PC-9 (cell line): ENCODE results near the gene KCNK7. TPM values are rescaled to one million over a fixed set of nuclear protein-coding genes. Genes with fewer than 3 reads are reported as not detected.
A peak's percentile ranks its signal among the peaks of the same experiment; 100 is the strongest.

Experiments
- BruUV-seq: library from RNA; stranded (reverse); fragments of 400-500 nt; replicated peaks from 2 replicates; lab custom pipeline; 2021; lab: Mats Ljungman, UMichigan
- CTCF ChIA-PET: fragments of 300-600 bp; sonication (Branson Sonifier 250); formaldehyde crosslinking; loops from one replicate; lab custom pipeline; 2022; ENCODE audit warnings: antibody characterized with exemption; lab: Charles Lee
- POLR2A ChIA-PET: fragments of 300-600 bp; sonication (Branson Sonifier 250); formaldehyde crosslinking; loops from one replicate; lab custom pipeline; 2022; ENCODE audit warnings: antibody characterized with exemption; ENCODE audit not compliant: unreplicated experiment; lab: Charles Lee
- DNase-seq, 2 experiments: peaks; one replicate each; pipeline versions ENCODE4 v3.0.0 to v3.0.0-alpha.2; 2015 to 2022; ENCODE audit warnings: mixed read lengths in 1 of 2
- H2AFZ ChIP-seq: fragments of 200-600 bp; sonication (generic); 2 replicates; pipeline ENCODE4 v1.8.1; 2017; ENCODE audit warnings: antibody characterized with exemption
- H3F3A ChIP-seq: fragments of 200-600 bp; sonication (generic); 2 replicates; pipeline ENCODE4 v1.8.1; 2017; ENCODE audit warnings: antibody characterized with exemption, mild to moderate bottlenecking, low read depth; ENCODE audit not compliant: insufficient read depth
- H3K27ac ChIP-seq: fragments of 200-600 bp; sonication (generic); 2 replicates; pipeline ENCODE4 v1.6.1; 2016; ENCODE audit warnings: mixed run types
- H3K27me3 ChIP-seq: fragments of 200-600 bp; sonication (generic); 2 replicates; pipeline ENCODE4 v1.6.1; 2016; ENCODE audit warnings: low read depth, mixed run types; ENCODE audit not compliant: insufficient read depth
- H3K36me3 ChIP-seq: fragments of 200-600 bp; sonication (generic); 2 replicates; pipeline ENCODE4 v1.6.1; 2016; ENCODE audit warnings: low read depth, mixed run types
- H3K4me1 ChIP-seq: fragments of 200-600 bp; sonication (generic); replicated peaks from 2 replicates; pipeline ENCODE4 v1.6.1; 2016; ENCODE audit warnings: mixed run types; ENCODE audit not compliant: insufficient read depth
- H3K4me2 ChIP-seq: fragments of 200-600 bp; sonication (generic); 2 replicates; pipeline ENCODE4 v1.6.1; 2017; ENCODE audit warnings: mixed run types
- H3K4me3 ChIP-seq: fragments of 200-600 bp; sonication (generic); 2 replicates; pipeline ENCODE4 v1.6.1; 2016; ENCODE audit warnings: mixed run types
- H3K79me2 ChIP-seq: fragments of 200-600 bp; sonication (generic); 2 replicates; pipeline ENCODE4 v1.6.1; 2017; ENCODE audit warnings: low read depth, mixed run types
- H3K9me2 ChIP-seq: fragments of 200-600 bp; sonication (generic); 2 replicates; pipeline ENCODE4 v1.8.1; 2017; ENCODE audit warnings: mild to moderate bottlenecking; ENCODE audit not compliant: insufficient read depth
- H3K9me3 ChIP-seq: fragments of 200-600 bp; sonication (generic); 2 replicates; pipeline ENCODE4 v1.8.1; 2016; ENCODE audit warnings: low read depth; ENCODE audit not compliant: insufficient read depth
- H4K20me1 ChIP-seq: fragments of 200-600 bp; sonication (generic); 2 replicates; pipeline ENCODE4 v1.8.1; 2017; ENCODE audit not compliant: insufficient read depth
- EZH2 ChIP-seq: fragments of 200-600 bp; sonication (generic); IDR thresholded peaks from 2 replicates; pipeline ENCODE4 v1.8.0; 2017; ENCODE audit warnings: antibody characterized with exemption, low read depth
- intact Hi-C: fragments of 100-400 bp; cut with micrococcal nuclease; formaldehyde crosslinking; loops from one replicate; pipeline ENCODE4 v1.10.0; 2022; ENCODE audit not compliant: unreplicated experiment
- total RNA-seq: library from RNA; stranded (reverse); gene quantifications from 2 replicates; pipeline ENCODE4 v1.2.3, GENCODE V29; 2021
- TF ChIP-seq, protein P1 (sequence below): fragments of 200-600 bp; sonication (generic); conservative IDR thresholded peaks from 2 replicates; pipeline ENCODE4 v1.6.1; 2017; ENCODE audit warnings: mixed run types, antibody characterized with exemption, mild to moderate bottlenecking, moderate library complexity

The KCNK7 gene
- total RNA-seq, 1 experiment from 2014 or later, result not detected

DNA sequence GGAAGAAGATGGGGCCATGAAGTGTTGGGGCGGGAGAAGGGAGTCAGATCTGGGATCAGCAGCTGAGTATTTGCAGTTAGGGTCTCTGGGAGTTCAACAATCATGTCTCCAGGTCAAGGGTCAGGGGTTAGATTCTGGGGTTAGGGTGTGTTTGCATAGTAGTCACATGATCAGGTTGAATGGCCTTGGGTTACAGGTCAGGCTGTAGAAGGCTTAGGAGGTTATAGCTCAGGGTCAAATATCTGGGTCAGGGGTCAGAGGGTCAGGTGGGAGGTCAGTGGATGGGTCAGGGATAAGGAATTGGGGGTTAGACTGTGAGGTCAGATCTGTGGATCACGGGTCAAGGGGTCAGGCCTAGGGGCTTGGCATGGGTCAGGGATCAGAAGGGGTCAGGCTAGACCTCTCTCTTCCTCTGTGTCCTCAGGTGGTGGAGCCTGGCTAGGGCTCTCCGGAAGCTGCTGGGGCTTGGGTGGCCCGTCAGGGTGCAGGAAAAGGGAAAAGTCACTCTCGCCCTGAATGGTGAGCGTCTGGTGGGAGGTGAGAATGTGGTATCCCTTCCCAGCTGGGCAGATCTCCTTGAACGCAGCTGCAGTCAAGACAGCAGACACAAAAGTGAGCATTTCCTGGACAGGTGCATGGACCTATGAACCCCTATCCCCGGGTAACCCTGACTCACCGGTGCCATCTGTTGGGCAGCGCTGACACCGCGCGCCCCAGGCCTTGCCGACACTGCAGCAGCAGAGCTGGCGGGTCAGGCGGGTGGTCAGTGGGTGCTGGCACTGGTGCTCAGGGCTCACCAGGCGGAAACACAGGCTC is 43.8 kb downstream of the KCNK7 start:
- no peaks in the 10 kb centered on the region for H3K9me2 ChIP-seq
- no peak for TF ChIP-seq EZH2
- TF ChIP-seq, protein P1, sequence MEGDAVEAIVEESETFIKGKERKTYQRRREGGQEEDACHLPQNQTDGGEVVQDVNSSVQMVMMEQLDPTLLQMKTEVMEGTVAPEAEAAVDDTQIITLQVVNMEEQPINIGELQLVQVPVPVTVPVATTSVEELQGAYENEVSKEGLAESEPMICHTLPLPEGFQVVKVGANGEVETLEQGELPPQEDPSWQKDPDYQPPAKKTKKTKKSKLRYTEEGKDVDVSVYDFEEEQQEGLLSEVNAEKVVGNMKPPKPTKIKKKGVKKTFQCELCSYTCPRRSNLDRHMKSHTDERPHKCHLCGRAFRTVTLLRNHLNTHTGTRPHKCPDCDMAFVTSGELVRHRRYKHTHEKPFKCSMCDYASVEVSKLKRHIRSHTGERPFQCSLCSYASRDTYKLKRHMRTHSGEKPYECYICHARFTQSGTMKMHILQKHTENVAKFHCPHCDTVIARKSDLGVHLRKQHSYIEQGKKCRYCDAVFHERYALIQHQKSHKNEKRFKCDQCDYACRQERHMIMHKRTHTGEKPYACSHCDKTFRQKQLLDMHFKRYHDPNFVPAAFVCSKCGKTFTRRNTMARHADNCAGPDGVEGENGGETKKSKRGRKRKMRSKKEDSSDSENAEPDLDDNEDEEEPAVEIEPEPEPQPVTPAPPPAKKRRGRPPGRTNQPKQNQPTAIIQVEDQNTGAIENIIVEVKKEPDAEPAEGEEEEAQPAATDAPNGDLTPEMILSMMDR, result peak; percentile 70
- no peaks in the 10 kb centered on the region for H3K27me3 ChIP-seq
- H3F3A ChIP-seq, result peaks cover 70% of the 10 kb centered on the region
- H3K79me2 ChIP-seq, result peaks cover 42% of the 10 kb centered on the region
- H3K9me3 ChIP-seq, result no peaks in the 10 kb centered on the region
- H3K4me2 ChIP-seq, result no peak overlapping the region
- H3K4me3 ChIP-seq, result no peak overlapping the region
- intact Hi-C loops, result no loop called here
- DNase-seq, result peak; percentile 63 to 75
- peaks cover 41% of the 10 kb centered on the region for H3K4me1 ChIP-seq
- H3K36me3 ChIP-seq, result peaks cover 47% of the 10 kb centered on the region
- ChIA-PET POLR2A (interaction anchor here (0.5 kb wide), 1 partner anchor 290 kb away, joined by 3 read pairs; the partner anchor contains the start of gene POLA2), CTCF (interaction anchor here (0.5 to 1.2 kb wide), 2 partner anchors 10 to 24 kb away, joined by 3 read pairs; no protein-coding TSS in a partner anchor)
- BruUV-seq, result TSS peak; percentile 5
- H4K20me1 ChIP-seq, result peaks cover 17% of the 10 kb centered on the region
- H2AFZ ChIP-seq, result no peak overlapping the region
- H3K27ac ChIP-seq, result no peak overlapping the region

DNA sequence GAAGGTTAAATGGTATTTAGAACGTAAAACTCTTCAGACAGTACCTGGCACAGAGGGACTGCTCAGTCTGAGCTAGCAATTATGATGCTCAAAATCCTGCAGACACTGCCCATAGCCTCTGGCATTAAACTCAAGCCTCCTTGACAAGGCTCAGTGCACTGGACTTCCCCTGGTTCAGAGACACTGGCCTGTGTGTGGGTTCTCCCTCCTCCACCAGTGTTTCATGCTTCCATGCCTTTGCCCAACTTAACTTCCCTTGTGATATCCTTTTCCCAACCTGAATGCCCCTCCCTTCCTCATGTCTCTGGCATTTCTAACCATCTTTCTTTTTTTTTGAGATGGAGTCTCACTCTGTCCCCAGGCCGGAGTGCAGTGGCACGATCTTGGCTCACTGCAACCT is 46.5 kb downstream of the KCNK7 start:
- Histone ChIP-seq H3K79me2 (peaks cover 19% of the 10 kb centered on the region), H3K4me2 (no peak overlapping the region), H3K4me3 (no peak overlapping the region), H3K9me3 (no peaks in the 10 kb centered on the region), H3K4me1 (peaks cover 18% of the 10 kb centered on the region), H3K36me3 (peaks cover 56% of the 10 kb centered on the region), H4K20me1 (peaks cover 18% of the 10 kb centered on the region), H3K9me2 (no peaks in the 10 kb centered on the region), H3F3A (peaks cover 71% of the 10 kb centered on the region), H2AFZ (no peak overlapping the region), H3K27ac (no peak overlapping the region), H3K27me3 (no peaks in the 10 kb centered on the region)
- CTCF ChIA-PET, result interaction anchor here (0.5 to 0.6 kb wide), 3 partner anchors 138 to 507 kb away, joined by 6 to 9 read pairs (median 8); no protein-coding TSS in a partner anchor
- no TSS peak for BruUV-seq
- intact Hi-C loops, result no loop called here
- DNase-seq, result no peak
- TF ChIP-seq EZH2, result no peak
- TF ChIP-seq, protein P1, result no peak
- POLR2A ChIA-PET, result no interaction called here

DNA sequence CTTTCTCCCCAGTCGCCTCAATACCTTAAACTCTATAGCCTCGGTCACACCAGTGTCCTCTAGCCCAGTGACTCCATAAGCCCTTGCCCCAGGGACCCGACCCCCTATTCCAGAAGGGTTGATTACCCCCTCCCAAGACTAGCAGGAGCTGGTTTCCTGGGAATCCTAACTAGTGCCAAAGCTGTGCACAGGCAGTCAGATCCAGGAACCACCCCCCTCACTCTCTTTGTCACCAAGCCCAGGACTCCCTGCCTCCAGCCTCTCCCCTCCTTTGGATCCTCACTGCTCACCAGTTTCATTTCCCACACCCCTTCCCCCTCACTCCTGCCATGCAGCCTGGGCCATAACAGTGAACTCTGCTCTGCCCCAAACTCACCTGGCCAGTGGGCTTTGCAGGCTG is 47.2 kb downstream of the KCNK7 start:
- no peak overlapping the region for H3K4me2 ChIP-seq

More for the DNA sequence above, 47.2 kb downstream of the KCNK7 start:
- no peak overlapping the region for H3K27ac ChIP-seq
- H3K9me2 ChIP-seq, result no peaks in the 10 kb centered on the region
- no peak for TF ChIP-seq EZH2
- H3K4me3 ChIP-seq, result no peak overlapping the region
- POLR2A ChIA-PET, result no interaction called here
- H3K36me3 ChIP-seq, result peaks cover 56% of the 10 kb centered on the region
- no TSS peak for BruUV-seq
- peaks cover 69% of the 10 kb centered on the region; the same call in 1 of the 2 replicates for H3F3A ChIP-seq
- no peak for DNase-seq
- intact Hi-C loops, result no loop called here
- peaks cover 18% of the 10 kb centered on the region for H4K20me1 ChIP-seq
- H3K4me1 ChIP-seq, result peaks cover 11% of the 10 kb centered on the region; the same call in 1 of the 2 replicates
- H3K27me3 ChIP-seq, result no peaks in the 10 kb centered on the region
- H3K79me2 ChIP-seq, result peaks cover 15% of the 10 kb centered on the region
- no peaks in the 10 kb centered on the region for H3K9me3 ChIP-seq
- CTCF ChIA-PET, result interaction anchor here (0.5 kb wide), 1 partner anchor 139 kb away, joined by 8 read pairs; no protein-coding TSS in a partner anchor
- H2AFZ ChIP-seq, result no peak overlapping the region
